Endodermal cell (in vitro differentiated cells): ENCODE results near the gene PNPO. TPM values are rescaled to one million over a fixed set of nuclear protein-coding genes. Genes with fewer than 3 reads are reported as not detected.
"Not testable (repeated sequence)": the region's sequence is repeated elsewhere in the genome, so short reads cannot be mapped to it uniquely, and the experiment has no call there.

ENCODE experiments used
- DNase-seq: peaks from one replicate; pipeline ENCODE4 v3.0.0-alpha.2; 2017
- H3K27ac ChIP-seq: 2 replicates; pipeline ENCODE4 v1.5.1; 2013; ENCODE audit warnings: mild to moderate bottlenecking, low read depth, low read length, moderate library complexity
- H3K27me3 ChIP-seq: 2 replicates; pipeline ENCODE4 v1.6.1; 2013; ENCODE audit warnings: mild to moderate bottlenecking, low read length, moderate library complexity; ENCODE audit not compliant: insufficient read depth, control insufficient read depth, poor library complexity, severe bottlenecking
- H3K36me3 ChIP-seq: 2 replicates; pipeline ENCODE4 v1.7.0; 2013; ENCODE audit warnings: mild to moderate bottlenecking, low read length, moderate library complexity; ENCODE audit not compliant: control insufficient read depth, insufficient read depth
- H3K4me1 ChIP-seq: one replicate; pipeline ENCODE4 v1.7.0; 2013; ENCODE audit warnings: low read length; ENCODE audit not compliant: control insufficient read depth, insufficient read depth
- H3K4me3 ChIP-seq: 2 replicates; pipeline ENCODE4 v1.5.1; 2013; ENCODE audit warnings: mild to moderate bottlenecking, low read length, moderate library complexity
- H3K9ac ChIP-seq: 2 replicates; pipeline ENCODE4 v1.6.1; 2013; ENCODE audit warnings: mild to moderate bottlenecking, low read length, moderate library complexity; ENCODE audit not compliant: poor library complexity, severe bottlenecking; ENCODE audit errors: extremely low read depth
- H3K9me3 ChIP-seq: 2 replicates; pipeline ENCODE4 v1.6.1; 2013; ENCODE audit warnings: mild to moderate bottlenecking, low read length, moderate library complexity; ENCODE audit not compliant: control insufficient read depth
- H3K27ac Mint-ChIP-seq: 2 replicates; pipeline ENCODE4 v1.8.0; 2020; ENCODE audit warnings: mixed read lengths
- H3K27me3 Mint-ChIP-seq: 2 replicates; pipeline ENCODE4 v1.8.0; 2021; ENCODE audit warnings: mild to moderate bottlenecking, mixed read lengths; ENCODE audit not compliant: insufficient read depth
- H3K36me3 Mint-ChIP-seq: 2 replicates; pipeline ENCODE4 v1.8.0; 2020; ENCODE audit warnings: low read depth, mixed read lengths
- H3K4me1 Mint-ChIP-seq: 2 replicates; pipeline ENCODE4 v1.8.0; 2020; ENCODE audit warnings: mixed read lengths
- H3K4me3 Mint-ChIP-seq: 2 replicates; pipeline ENCODE4 v1.8.0; 2020; ENCODE audit warnings: mild to moderate bottlenecking, moderate library complexity, mixed read lengths
- H3K9me3 Mint-ChIP-seq: 2 replicates; pipeline ENCODE4 v1.8.0; 2020; ENCODE audit warnings: mild to moderate bottlenecking, mixed read lengths
- WGBS, 2 experiments: methylation state at CpG; one replicate each; pipeline versions ENCODE4 v1.1.5 to v1.1.7; 2013; ENCODE audit warnings: missing lambda C conversion rate in 2 of 2, mixed read lengths in 1 of 2; ENCODE audit not compliant: insufficient coverage in 1 of 2, insufficient read length in 1 of 2; 5-methylcytosine and 5-hydroxymethylcytosine counted together
- total RNA-seq, 2 donors: library from RNA; stranded (reverse); fragmentation: NEBNext Ultra II Directional in 1 of 2; extraction: Animal tissue kit (Norgen Biotek cat#: 25700) in 1 of 2; gene quantifications; 2 replicates in 1 of 2; 3 replicates in 1 of 2; pipeline ENCODE4 v1.2.1, GENCODE V29; 2021
- TF ChIP-seq, protein P1 (sequence below): fragments of 200-600 bp; sonication (generic); conservative IDR thresholded peaks from 2 replicates; pipeline ENCODE4 v1.5.0; 2021; ENCODE audit warnings: antibody characterized with exemption, mild to moderate bottlenecking

The PNPO gene
- total RNA-seq, 2 donors from 2014 or later = 8.5 to 10.4 TPM

DNA sequence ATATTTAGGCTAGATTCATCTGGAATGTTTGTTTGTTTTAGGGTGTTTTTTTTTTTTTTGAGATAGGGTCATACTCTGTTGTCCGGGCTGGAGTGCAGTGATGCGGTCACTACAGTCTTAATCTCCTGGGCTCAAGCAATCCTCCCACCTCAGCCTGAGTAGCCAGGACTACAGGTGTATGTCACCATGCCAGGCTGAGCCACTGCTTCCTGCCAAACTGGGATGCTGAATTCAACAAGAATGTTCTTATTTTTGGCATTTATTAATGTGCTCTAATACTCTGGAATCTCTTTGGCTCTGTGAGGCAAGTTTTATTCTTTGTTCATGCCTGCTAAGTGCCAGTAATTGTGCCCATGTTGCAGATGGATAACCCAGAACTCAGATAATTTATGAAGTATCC is 23.8 kb upstream of the PNPO start:
- Histone ChIP-seq H3K9ac (no peak overlapping the region), H3K27ac (no peak overlapping the region), H3K36me3 (no peaks in the 10 kb centered on the region), H3K4me3 (no peak overlapping the region), H3K9me3 (no peaks in the 10 kb centered on the region), H3K4me1 (no peaks in the 10 kb centered on the region), H3K27me3 (no peaks in the 10 kb centered on the region)
- TF ChIP-seq, protein P1, sequence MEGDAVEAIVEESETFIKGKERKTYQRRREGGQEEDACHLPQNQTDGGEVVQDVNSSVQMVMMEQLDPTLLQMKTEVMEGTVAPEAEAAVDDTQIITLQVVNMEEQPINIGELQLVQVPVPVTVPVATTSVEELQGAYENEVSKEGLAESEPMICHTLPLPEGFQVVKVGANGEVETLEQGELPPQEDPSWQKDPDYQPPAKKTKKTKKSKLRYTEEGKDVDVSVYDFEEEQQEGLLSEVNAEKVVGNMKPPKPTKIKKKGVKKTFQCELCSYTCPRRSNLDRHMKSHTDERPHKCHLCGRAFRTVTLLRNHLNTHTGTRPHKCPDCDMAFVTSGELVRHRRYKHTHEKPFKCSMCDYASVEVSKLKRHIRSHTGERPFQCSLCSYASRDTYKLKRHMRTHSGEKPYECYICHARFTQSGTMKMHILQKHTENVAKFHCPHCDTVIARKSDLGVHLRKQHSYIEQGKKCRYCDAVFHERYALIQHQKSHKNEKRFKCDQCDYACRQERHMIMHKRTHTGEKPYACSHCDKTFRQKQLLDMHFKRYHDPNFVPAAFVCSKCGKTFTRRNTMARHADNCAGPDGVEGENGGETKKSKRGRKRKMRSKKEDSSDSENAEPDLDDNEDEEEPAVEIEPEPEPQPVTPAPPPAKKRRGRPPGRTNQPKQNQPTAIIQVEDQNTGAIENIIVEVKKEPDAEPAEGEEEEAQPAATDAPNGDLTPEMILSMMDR = no peak
- DNase-seq = no peak
- 95 to 100% methylated on average over 2 of the region's 2 CpGs for WGBS, 2 experiments
- Mint-ChIP-seq H3K4me1 (no peaks in the 10 kb centered on the region), H3K9me3 (no peaks in the 10 kb centered on the region), H3K27ac (no peak overlapping the region), H3K36me3 (peaks cover 22% of the 10 kb centered on the region), H3K4me3 (no peak overlapping the region), H3K27me3 (no peaks in the 10 kb centered on the region)

DNA sequence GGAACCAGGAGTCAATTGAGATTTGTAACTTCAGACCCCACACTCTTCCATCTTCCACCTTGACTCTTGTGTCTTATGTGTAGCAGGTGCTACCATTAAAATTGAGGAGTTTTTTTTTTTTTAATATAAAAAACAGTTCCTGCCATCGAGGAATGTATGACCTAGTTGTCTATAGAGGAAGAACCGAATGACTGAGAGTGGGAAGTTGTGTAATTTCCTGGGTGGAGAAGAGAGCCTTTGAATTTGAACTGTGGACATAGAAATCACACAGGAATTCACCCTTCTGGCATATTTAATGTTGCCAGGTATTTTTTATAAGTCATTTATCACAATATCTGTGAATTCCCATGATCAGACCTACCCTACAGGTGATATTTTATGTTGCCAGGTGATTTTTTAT is 23.4 kb upstream of the PNPO start:
- Mint-ChIP-seq H3K4me3 (no peak overlapping the region), H3K36me3 (peaks cover 22% of the 10 kb centered on the region), H3K27ac (no peak overlapping the region), H3K4me1 (no peaks in the 10 kb centered on the region), H3K9me3 (no peaks in the 10 kb centered on the region), H3K27me3 (no peaks in the 10 kb centered on the region)
- no peaks in the 10 kb centered on the region for H3K4me1 ChIP-seq
- H3K27ac ChIP-seq = no peak overlapping the region
- H3K36me3 ChIP-seq = peaks cover 3% of the 10 kb centered on the region
- 93% methylated on average over 2 of the region's 2 CpGs; no CpG with 5 or more reads in 1 of the 2 experiments for WGBS, 2 experiments
- TF ChIP-seq, protein P1 = no peak
- H3K9ac ChIP-seq = no peak overlapping the region
- H3K9me3 ChIP-seq = no peaks in the 10 kb centered on the region
- no peak overlapping the region for H3K4me3 ChIP-seq
- no peaks in the 10 kb centered on the region for H3K27me3 ChIP-seq
- DNase-seq = no peak

DNA sequence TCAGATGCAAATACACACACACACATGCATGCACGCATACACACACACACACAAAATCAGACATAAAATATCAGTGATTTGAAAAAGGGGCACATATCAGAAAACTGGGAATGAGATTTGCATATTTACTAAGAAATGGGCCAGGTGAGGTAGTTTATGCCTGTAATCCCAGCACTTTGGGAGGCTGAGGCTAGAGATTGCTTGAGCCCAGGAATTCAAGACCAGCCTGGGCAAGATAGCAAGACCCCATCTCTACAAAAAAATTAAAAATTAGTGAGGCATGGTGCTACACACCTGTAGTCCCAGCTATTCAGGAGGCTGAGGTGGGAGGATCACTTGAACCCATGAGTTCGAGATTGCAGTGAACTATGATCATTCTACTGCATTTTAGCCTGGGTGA is 22.4 kb upstream of the PNPO start:
- Histone ChIP-seq H3K9me3 (no peaks in the 10 kb centered on the region), H3K27ac (no peak overlapping the region), H3K27me3 (no peaks in the 10 kb centered on the region), H3K36me3 (peaks cover 11% of the 10 kb centered on the region), H3K4me3 (no peak overlapping the region), H3K4me1 (no peaks in the 10 kb centered on the region), H3K9ac (no peak overlapping the region)
- 89 to 93% methylated on average over 1 to 2 of the region's 2 CpGs for WGBS, 2 experiments
- no peak for DNase-seq
- TF ChIP-seq, protein P1 = no peak
- Mint-ChIP-seq H3K27ac (no peak overlapping the region), H3K9me3 (no peaks in the 10 kb centered on the region), H3K27me3 (no peaks in the 10 kb centered on the region), H3K4me3 (no peak overlapping the region), H3K4me1 (no peaks in the 10 kb centered on the region), H3K36me3 (peaks cover 29% of the 10 kb centered on the region)

DNA sequence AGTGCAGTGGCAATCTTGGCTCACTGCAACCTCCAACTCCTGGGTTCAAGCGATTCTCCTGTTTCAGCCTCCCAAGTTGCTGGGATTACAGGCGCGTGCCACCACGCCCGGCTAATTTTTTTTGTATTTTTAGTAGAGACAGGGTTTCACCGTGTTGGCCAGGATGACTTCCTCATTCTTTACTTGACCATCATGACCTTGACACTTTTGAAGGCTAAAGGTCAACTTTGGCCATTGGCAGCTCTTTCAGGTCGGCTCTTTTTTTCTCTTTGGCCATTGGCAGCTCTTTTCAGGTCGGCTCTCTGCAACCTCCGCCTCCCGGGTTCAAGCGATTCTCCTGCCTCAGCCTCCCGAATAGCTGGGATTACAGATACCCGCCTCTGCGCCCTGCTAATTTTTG is 21.5 kb upstream of the PNPO start:
- H3K27ac Mint-ChIP-seq, H3K4me1 ChIP-seq, DNase-seq, H3K27me3 Mint-ChIP-seq, H3K4me1 Mint-ChIP-seq, H3K27me3 ChIP-seq, H3K9me3 ChIP-seq, H3K9ac ChIP-seq, H3K4me3 ChIP-seq, H3K9me3 Mint-ChIP-seq, H3K27ac ChIP-seq, H3K4me3 Mint-ChIP-seq: not testable (repeated sequence)
- 92 to 93% methylated on average over 10 to 14 of the region's 14 CpGs for WGBS, 2 experiments
- peaks cover 34% of the 10 kb centered on the region for H3K36me3 Mint-ChIP-seq
- H3K36me3 ChIP-seq = peaks cover 19% of the 10 kb centered on the region
